ENCODE data around the gene MAML3. TPM values are rescaled to one million over a fixed set of nuclear protein-coding genes. Genes with fewer than 3 reads are reported as not detected.

The MAML3 gene
- total and polyA plus RNA-seq, 10 donors, result 0.63 to 18.4 (median 12.7) TPM

DNA sequence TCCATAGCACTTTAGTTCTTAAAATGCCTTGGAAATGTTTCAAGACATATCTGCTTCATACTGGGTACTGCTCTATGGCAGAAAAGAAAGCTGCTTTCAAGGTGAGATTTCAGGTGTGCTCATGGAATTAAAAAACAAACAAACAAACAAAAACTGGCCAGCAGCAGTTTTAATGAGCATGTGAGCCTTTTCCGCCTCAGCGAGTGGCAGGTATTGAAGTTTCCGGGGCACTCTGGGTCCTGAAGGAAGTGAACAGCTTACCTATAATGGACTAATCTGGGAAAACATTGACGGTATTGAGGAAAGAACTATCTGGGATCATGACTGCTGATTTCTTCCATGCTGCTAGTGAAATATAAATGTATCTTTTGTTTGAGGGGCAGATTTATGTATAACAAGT lies 194.6 kb downstream of the MAML3 start:
- Histone ChIP-seq H3K9me3 (no peaks in the 10 kb centered on the region), H3K36me3 (no peaks in the 10 kb centered on the region), H3K4me1 (peaks cover 0 to 33% (median 3%) of the 10 kb centered on the region in 6 donors), H3K27me3 (replicated peaks in 1 of 7) (no peaks in the 10 kb centered on the region), H3K27ac (peak overlapping the region in 1 of 8 donors; percentile 13), H3K4me3 (no peak overlapping the region)
- intact Hi-C loops (cut with DNase I; ENCODE audit: low total_unique reads), result no loop called here
- 91 to 97% (median 95%) methylated on average over 4 of the region's 4 CpGs for WGBS, 5 donors
- DNase-seq, result no peak
- TF ChIP-seq POLR2A (IDR thresholded peaks at IDR 0.05) (no peak), POLR2AphosphoS5 (IDR thresholded peaks at IDR 0.05) (no peak), CTCF (IDR thresholded peaks at IDR 0.05 in 8 of 11, conservative IDR thresholded peaks at IDR 0.05 in 3 of 11) (no peak)

DNA sequence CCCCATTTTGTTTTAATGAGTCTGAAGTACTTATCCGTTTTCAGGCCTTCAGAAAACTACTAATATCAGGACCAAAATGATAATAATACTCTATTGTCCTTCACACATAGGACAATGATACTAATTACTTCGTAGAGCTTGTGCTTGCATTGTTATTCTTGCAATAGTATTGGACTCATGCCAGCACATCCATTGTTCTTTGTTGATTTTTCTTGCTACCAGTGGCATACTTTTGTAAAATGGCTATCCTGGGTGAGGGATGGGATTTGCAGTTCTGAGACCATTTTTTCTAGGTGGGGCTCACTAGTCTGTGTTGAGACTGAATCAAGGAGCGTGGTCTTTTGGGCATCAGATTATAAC lies 195.3 kb downstream of the MAML3 start:
- intact Hi-C loops (cut with DNase I; ENCODE audit: low total_unique reads), result no loop called here
- 54 to 78% (median 74%) methylated on average over 3 of the region's 3 CpGs for WGBS, 5 donors
- no peak for TF ChIP-seq POLR2AphosphoS5 (IDR thresholded peaks at IDR 0.05)
- no peak for TF ChIP-seq CTCF (IDR thresholded peaks at IDR 0.05 in 8 of 11, conservative IDR thresholded peaks at IDR 0.05 in 3 of 11)
- no peak for TF ChIP-seq POLR2A (IDR thresholded peaks at IDR 0.05)
- no peak for DNase-seq
- Histone ChIP-seq H3K27me3 (replicated peaks in 1 of 7) (no peaks in the 10 kb centered on the region), H3K4me1 (peaks cover 0 to 29% (median 2%) of the 10 kb centered on the region in 6 donors), H3K36me3 (no peaks in the 10 kb centered on the region), H3K4me3 (no peak overlapping the region), H3K27ac (no peak overlapping the region), H3K9me3 (no peaks in the 10 kb centered on the region)

- H3K27me3 ChIP-seq (replicated peaks in 1 of 7), result no peaks in the 10 kb centered on the region
- intact Hi-C loops (cut with DNase I; ENCODE audit: low total_unique reads), result no loop called here
- 66 to 83% (median 69%) methylated on average over 4 of the region's 4 CpGs for WGBS, 5 donors
- no peak overlapping the region for H3K27ac ChIP-seq
- TF ChIP-seq CTCF (IDR thresholded peaks at IDR 0.05 in 8 of 11, conservative IDR thresholded peaks at IDR 0.05 in 3 of 11), result no peak
- no peak for TF ChIP-seq POLR2A (IDR thresholded peaks at IDR 0.05)
- TF ChIP-seq POLR2AphosphoS5 (IDR thresholded peaks at IDR 0.05), result no peak
- DNase-seq, result no peak
- peaks cover 0 to 29% (median 2%) of the 10 kb centered on the region in 6 donors for H3K4me1 ChIP-seq
- no peak overlapping the region for H3K4me3 ChIP-seq
- H3K36me3 ChIP-seq, result no peaks in the 10 kb centered on the region
- no peaks in the 10 kb centered on the region for H3K9me3 ChIP-seq
These were observed 195.8 kb downstream of the MAML3 start for GRCh38 chr4:139957986-139958738.

GRCh38 chr4:139957065-139957464 lies 196.9 kb downstream of the MAML3 start:
- DNase-seq, result no peak
- Histone ChIP-seq H3K9me3 (no peaks in the 10 kb centered on the region), H3K27me3 (replicated peaks in 1 of 7) (no peaks in the 10 kb centered on the region), H3K36me3 (no peaks in the 10 kb centered on the region), H3K4me3 (no peak overlapping the region), H3K4me1 (peaks cover 0 to 24% (median 2%) of the 10 kb centered on the region in 6 donors), H3K27ac (peak overlapping the region in 6 of 8 donors; percentile 12 to 62 (median 50))
- WGBS, 5 donors, result 88 to 99% (median 94%) methylated on average over 2 of the region's 2 CpGs
- intact Hi-C loops (cut with DNase I; ENCODE audit: low total_unique reads), result no loop called here
- TF ChIP-seq POLR2AphosphoS5 (IDR thresholded peaks at IDR 0.05) (no peak), CTCF (IDR thresholded peaks at IDR 0.05 in 8 of 11, conservative IDR thresholded peaks at IDR 0.05 in 3 of 11) (no peak)

Measured in spleen (tissue), 11 donors.